ENCODE measurements around the gene ZFYVE16.

- TF ChIP-seq TAF1 (IDR thresholded peaks at IDR 0.05; ENCODE audit: low read depth) (no peak), EZH2 (IDR thresholded peaks at IDR 0.05; ENCODE audit: borderline replicate concordance, insufficient read depth, low read length, poor library complexity, severe bottlenecking) (no peak), CTCF (IDR thresholded peaks at IDR 0.05; ENCODE audit: poor library complexity, severe bottlenecking) (no peak), MXI1 (conservative IDR thresholded peaks at IDR 0.05; ENCODE audit: poor library complexity, severe bottlenecking) (no peak), POLR2AphosphoS5 (IDR thresholded peaks at IDR 0.05) (no peak), EP300 (conservative IDR thresholded peaks at IDR 0.05; ENCODE audit: poor library complexity, severe bottlenecking) (no peak)
Measured at GRCh38 chr5:80507663-80508062, 99.8 kb downstream of the ZFYVE16 start.
